Ishikawa (cell line): ENCODE results near the gene SLC38A11.

Experiments used
- CEBPB ChIP-seq: IDR thresholded peaks from 2 replicates; pipeline ENCODE4 v1.6.1; 2012
- CREB1 ChIP-seq: IDR thresholded peaks from 2 replicates; pipeline ENCODE4 v1.6.1; 2012; ENCODE audit warnings: low read depth
- EGR1 ChIP-seq: IDR thresholded peaks from 2 replicates; pipeline ENCODE4 v1.6.1; 2012
- EP300 ChIP-seq: IDR thresholded peaks from 2 replicates; pipeline ENCODE4 v1.6.1; 2012; ENCODE audit warnings: borderline replicate concordance
- NFIC ChIP-seq: IDR thresholded peaks from 2 replicates; pipeline ENCODE4 v1.6.1; 2012
- RAD21 ChIP-seq: IDR thresholded peaks from 2 replicates; pipeline ENCODE4 v1.6.1; 2012; ENCODE audit warnings: low read depth
- TAF1 ChIP-seq: IDR thresholded peaks from 2 replicates; pipeline ENCODE4 v1.6.1; 2012; ENCODE audit warnings: low read depth, mild to moderate bottlenecking
- TCF12 ChIP-seq: IDR thresholded peaks from 2 replicates; pipeline ENCODE4 v1.6.1; 2012; ENCODE audit warnings: low read depth
- YY1 ChIP-seq: IDR thresholded peaks from 2 replicates; pipeline ENCODE4 v1.6.1; 2012; ENCODE audit warnings: low read depth
- ZBTB7A ChIP-seq: IDR thresholded peaks from 2 replicates; pipeline ENCODE4 v1.6.1; 2012; ENCODE audit warnings: low read depth
- TF ChIP-seq, protein P1 (sequence below): IDR thresholded peaks from 2 replicates; pipeline ENCODE4 v1.6.1; 2012; ENCODE audit warnings: low read depth, mild to moderate bottlenecking
- TF ChIP-seq, protein P2 (sequence below): IDR thresholded peaks from 2 replicates; pipeline ENCODE4 v1.6.1; 2012

DNA sequence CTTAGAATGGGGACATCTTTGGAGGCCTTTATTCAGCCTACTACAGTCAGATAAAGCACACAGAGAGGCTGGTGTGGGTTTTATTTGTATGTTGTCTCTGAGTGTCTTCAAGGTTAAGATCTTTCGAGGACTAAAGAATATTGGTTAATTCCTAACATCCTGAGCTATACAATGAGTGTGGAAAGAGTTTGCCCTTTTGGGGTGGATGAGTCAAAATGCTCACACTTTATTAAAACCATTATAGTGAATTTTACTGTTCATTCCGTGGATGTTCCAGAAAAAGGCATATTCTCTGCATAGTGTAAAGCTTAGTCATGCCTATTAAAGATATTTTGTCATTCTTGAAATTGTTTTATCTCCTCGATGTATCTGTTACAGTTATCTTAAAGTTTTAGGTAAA, 29.1 kb upstream of the SLC38A11 start:
- TF ChIP-seq, protein P1, sequence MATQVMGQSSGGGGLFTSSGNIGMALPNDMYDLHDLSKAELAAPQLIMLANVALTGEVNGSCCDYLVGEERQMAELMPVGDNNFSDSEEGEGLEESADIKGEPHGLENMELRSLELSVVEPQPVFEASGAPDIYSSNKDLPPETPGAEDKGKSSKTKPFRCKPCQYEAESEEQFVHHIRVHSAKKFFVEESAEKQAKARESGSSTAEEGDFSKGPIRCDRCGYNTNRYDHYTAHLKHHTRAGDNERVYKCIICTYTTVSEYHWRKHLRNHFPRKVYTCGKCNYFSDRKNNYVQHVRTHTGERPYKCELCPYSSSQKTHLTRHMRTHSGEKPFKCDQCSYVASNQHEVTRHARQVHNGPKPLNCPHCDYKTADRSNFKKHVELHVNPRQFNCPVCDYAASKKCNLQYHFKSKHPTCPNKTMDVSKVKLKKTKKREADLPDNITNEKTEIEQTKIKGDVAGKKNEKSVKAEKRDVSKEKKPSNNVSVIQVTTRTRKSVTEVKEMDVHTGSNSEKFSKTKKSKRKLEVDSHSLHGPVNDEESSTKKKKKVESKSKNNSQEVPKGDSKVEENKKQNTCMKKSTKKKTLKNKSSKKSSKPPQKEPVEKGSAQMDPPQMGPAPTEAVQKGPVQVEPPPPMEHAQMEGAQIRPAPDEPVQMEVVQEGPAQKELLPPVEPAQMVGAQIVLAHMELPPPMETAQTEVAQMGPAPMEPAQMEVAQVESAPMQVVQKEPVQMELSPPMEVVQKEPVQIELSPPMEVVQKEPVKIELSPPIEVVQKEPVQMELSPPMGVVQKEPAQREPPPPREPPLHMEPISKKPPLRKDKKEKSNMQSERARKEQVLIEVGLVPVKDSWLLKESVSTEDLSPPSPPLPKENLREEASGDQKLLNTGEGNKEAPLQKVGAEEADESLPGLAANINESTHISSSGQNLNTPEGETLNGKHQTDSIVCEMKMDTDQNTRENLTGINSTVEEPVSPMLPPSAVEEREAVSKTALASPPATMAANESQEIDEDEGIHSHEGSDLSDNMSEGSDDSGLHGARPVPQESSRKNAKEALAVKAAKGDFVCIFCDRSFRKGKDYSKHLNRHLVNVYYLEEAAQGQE: no peak
- TF ChIP-seq CEBPB: no peak
- TF ChIP-seq EP300: no peak
- no peak for TF ChIP-seq TCF12
- no peak for TF ChIP-seq EGR1
- TF ChIP-seq YY1: no peak
- TF ChIP-seq RAD21: no peak
- TF ChIP-seq, protein P2, sequence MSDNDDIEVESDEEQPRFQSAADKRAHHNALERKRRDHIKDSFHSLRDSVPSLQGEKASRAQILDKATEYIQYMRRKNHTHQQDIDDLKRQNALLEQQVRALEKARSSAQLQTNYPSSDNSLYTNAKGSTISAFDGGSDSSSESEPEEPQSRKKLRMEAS: no peak
- no peak for TF ChIP-seq TAF1
- TF ChIP-seq ZBTB7A: no peak
- TF ChIP-seq CREB1: no peak
- TF ChIP-seq NFIC: no peak
